ENCODE results near the gene NRTN.

Gene NRTN

GRCh38 chr19:5826531-5827341 is 21.9 kb downstream of the NRTN start:
- peak; percentile 28 for ATAC-seq
- TF ChIP-seq OSR1 (CRISPR knock-in tag; IDR thresholded peaks at IDR 0.05) (no peak), TOX (CRISPR knock-in tag; IDR thresholded peaks at IDR 0.05; ENCODE audit: borderline replicate concordance) (no peak), SNAI2 (CRISPR knock-in tag; IDR thresholded peaks at IDR 0.05) (no peak), ZC3H10 (CRISPR knock-in tag; IDR thresholded peaks at IDR 0.05) (no peak), ZFP30 (CRISPR knock-in tag; IDR thresholded peaks at IDR 0.05) (no peak), ARNTL (CRISPR knock-in tag; IDR thresholded peaks at IDR 0.05; ENCODE audit: borderline replicate concordance, low read depth) (no peak), ZFP3 (CRISPR knock-in tag; IDR thresholded peaks at IDR 0.05) (no peak), BACH2 (CRISPR knock-in tag; IDR thresholded peaks at IDR 0.05; ENCODE audit: borderline replicate concordance) (no peak), TCF4 (CRISPR knock-in tag; IDR thresholded peaks at IDR 0.05; ENCODE audit: borderline replicate concordance) (no peak), TSHZ2 (CRISPR knock-in tag; IDR thresholded peaks at IDR 0.05) (no peak), CSDC2 (CRISPR knock-in tag; IDR thresholded peaks at IDR 0.05) (no peak), CREB5 (CRISPR knock-in tag; IDR thresholded peaks at IDR 0.05; ENCODE audit: low read depth) (no peak)
- TF ChIP-seq, protein P1, sequence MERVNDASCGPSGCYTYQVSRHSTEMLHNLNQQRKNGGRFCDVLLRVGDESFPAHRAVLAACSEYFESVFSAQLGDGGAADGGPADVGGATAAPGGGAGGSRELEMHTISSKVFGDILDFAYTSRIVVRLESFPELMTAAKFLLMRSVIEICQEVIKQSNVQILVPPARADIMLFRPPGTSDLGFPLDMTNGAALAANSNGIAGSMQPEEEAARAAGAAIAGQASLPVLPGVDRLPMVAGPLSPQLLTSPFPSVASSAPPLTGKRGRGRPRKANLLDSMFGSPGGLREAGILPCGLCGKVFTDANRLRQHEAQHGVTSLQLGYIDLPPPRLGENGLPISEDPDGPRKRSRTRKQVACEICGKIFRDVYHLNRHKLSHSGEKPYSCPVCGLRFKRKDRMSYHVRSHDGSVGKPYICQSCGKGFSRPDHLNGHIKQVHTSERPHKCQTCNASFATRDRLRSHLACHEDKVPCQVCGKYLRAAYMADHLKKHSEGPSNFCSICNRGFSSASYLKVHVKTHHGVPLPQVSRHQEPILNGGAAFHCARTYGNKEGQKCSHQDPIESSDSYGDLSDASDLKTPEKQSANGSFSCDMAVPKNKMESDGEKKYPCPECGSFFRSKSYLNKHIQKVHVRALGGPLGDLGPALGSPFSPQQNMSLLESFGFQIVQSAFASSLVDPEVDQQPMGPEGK (CRISPR knock-in tag; IDR thresholded peaks at IDR 0.05; ENCODE audit: borderline replicate concordance) = no peak
- TF ChIP-seq, protein P2, sequence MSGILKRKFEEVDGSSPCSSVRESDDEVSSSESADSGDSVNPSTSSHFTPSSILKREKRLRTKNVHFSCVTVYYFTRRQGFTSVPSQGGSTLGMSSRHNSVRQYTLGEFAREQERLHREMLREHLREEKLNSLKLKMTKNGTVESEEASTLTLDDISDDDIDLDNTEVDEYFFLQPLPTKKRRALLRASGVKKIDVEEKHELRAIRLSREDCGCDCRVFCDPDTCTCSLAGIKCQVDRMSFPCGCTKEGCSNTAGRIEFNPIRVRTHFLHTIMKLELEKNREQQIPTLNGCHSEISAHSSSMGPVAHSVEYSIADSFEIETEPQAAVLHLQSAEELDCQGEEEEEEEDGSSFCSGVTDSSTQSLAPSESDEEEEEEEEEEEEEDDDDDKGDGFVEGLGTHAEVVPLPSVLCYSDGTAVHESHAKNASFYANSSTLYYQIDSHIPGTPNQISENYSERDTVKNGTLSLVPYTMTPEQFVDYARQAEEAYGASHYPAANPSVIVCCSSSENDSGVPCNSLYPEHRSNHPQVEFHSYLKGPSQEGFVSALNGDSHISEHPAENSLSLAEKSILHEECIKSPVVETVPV (CRISPR knock-in tag; IDR thresholded peaks at IDR 0.05) = no peak

- no peak for ATAC-seq
These were observed 22.5 kb downstream of the NRTN start for GRCh38 chr19:5827342-5827890.

GRCh38 chr19:5827891-5828660 is 23.2 kb downstream of the NRTN start:
- peak; percentile 79 for ATAC-seq
- TF ChIP-seq ARNTL (CRISPR knock-in tag; IDR thresholded peaks at IDR 0.05; ENCODE audit: borderline replicate concordance, low read depth) (no peak), TSHZ2 (CRISPR knock-in tag; IDR thresholded peaks at IDR 0.05) (peak; percentile 19; the same call in 1 of the 2 replicates)
- TF ChIP-seq, protein P2 (CRISPR knock-in tag; IDR thresholded peaks at IDR 0.05) = 0 out of 2 replicates have a peak, but pooled peaks have one; percentile 25

More at GRCh38 chr19:5827342-5827890, 22.5 kb downstream of the NRTN start:
- TF ChIP-seq ZNF70 (CRISPR knock-in tag; IDR thresholded peaks at IDR 0.05) (no peak), ZNF565 (CRISPR knock-in tag; conservative IDR thresholded peaks at IDR 0.05; ENCODE audit: low read depth) (no peak), ZNF8 (CRISPR knock-in tag; IDR thresholded peaks at IDR 0.05) (no peak), ZFP3 (CRISPR knock-in tag; IDR thresholded peaks at IDR 0.05) (no peak)
- TF ChIP-seq, protein P1 (CRISPR knock-in tag; IDR thresholded peaks at IDR 0.05; ENCODE audit: borderline replicate concordance) = no peak

Data from SK-N-SH treated with all-trans-retinoic acid at 6 μM for 48 hours (cell line).